DOHH2 (cell line): ENCODE data around the gene SYT14.
"Not testable (repeated sequence)": the region's sequence is repeated elsewhere in the genome, so short reads cannot be mapped to it uniquely, and the experiment has no call there.

Experiments
- EZH2phosphoT487 ChIP-seq: fragments of 200-600 bp; sonication (generic); IDR thresholded peaks from 2 replicates; pipeline ENCODE4 v1.6.1; 2017; ENCODE audit warnings: borderline replicate concordance, mild to moderate bottlenecking, antibody characterized with exemption, low read length, moderate library complexity, mixed read lengths
- TF ChIP-seq, protein P1 (sequence below): fragments of 200-600 bp; sonication (generic); IDR thresholded peaks from one replicate; pipeline ENCODE4 v1.5.1; 2014; ENCODE audit warnings: antibody characterized with exemption, mild to moderate bottlenecking, low read depth, low read length; ENCODE audit not compliant: poor library complexity, severe bottlenecking

GRCh38 chr1:210196266-210196665, 258.2 kb downstream of the SYT14 start:
- TF ChIP-seq, protein P1, sequence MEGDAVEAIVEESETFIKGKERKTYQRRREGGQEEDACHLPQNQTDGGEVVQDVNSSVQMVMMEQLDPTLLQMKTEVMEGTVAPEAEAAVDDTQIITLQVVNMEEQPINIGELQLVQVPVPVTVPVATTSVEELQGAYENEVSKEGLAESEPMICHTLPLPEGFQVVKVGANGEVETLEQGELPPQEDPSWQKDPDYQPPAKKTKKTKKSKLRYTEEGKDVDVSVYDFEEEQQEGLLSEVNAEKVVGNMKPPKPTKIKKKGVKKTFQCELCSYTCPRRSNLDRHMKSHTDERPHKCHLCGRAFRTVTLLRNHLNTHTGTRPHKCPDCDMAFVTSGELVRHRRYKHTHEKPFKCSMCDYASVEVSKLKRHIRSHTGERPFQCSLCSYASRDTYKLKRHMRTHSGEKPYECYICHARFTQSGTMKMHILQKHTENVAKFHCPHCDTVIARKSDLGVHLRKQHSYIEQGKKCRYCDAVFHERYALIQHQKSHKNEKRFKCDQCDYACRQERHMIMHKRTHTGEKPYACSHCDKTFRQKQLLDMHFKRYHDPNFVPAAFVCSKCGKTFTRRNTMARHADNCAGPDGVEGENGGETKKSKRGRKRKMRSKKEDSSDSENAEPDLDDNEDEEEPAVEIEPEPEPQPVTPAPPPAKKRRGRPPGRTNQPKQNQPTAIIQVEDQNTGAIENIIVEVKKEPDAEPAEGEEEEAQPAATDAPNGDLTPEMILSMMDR, result not testable (repeated sequence)
- not testable (repeated sequence) for TF ChIP-seq EZH2phosphoT487
